Chondrocyte (in vitro differentiated cells): ENCODE data around the gene LRBA. TPM values are rescaled to one million over a fixed set of nuclear protein-coding genes. Genes with fewer than 3 reads are reported as not detected.

Experiments used
- DNase-seq: peaks from one replicate; pipeline ENCODE4 v3.0.0; 2021; ENCODE audit warnings: mixed read lengths, low spot score
- H3K27ac Mint-ChIP-seq: one replicate; pipeline ENCODE4 v1.8.0; 2021; ENCODE audit warnings: mild to moderate bottlenecking, moderate library complexity, mixed read lengths; ENCODE audit not compliant: unreplicated experiment
- H3K27me3 Mint-ChIP-seq: 2 replicates; pipeline ENCODE4 v1.8.0; 2021; ENCODE audit warnings: low read depth, mixed read lengths
- H3K36me3 Mint-ChIP-seq: 2 replicates; pipeline ENCODE4 v1.8.0; 2021; ENCODE audit warnings: low read depth, mixed read lengths
- H3K4me1 Mint-ChIP-seq: 2 replicates; pipeline ENCODE4 v1.8.0; 2021; ENCODE audit warnings: low read depth, mild to moderate bottlenecking, mixed read lengths
- H3K4me3 Mint-ChIP-seq: one replicate; pipeline ENCODE4 v1.8.0; 2021; ENCODE audit warnings: mild to moderate bottlenecking, moderate library complexity, mixed read lengths; ENCODE audit not compliant: unreplicated experiment
- H3K9me3 Mint-ChIP-seq: 2 replicates; pipeline ENCODE4 v1.8.0; 2021; ENCODE audit warnings: low read depth, mixed read lengths
- CTCF ChIP-seq: fragments of 200-600 bp; sonication (generic); IDR thresholded peaks from 2 replicates; pipeline ENCODE4 v1.5.0; 2021; ENCODE audit warnings: antibody characterized with exemption, mild to moderate bottlenecking, moderate library complexity
- total RNA-seq: library from RNA; stranded (reverse); gene quantifications from 3 replicates; pipeline ENCODE4 v1.2.1, GENCODE V29; 2021

Gene LRBA
- total RNA-seq, 1 donor from 2014 or later = 19.7 TPM

GRCh38 chr4:150248181-150248580 lies 766.9 kb downstream of the LRBA start:
- Mint-ChIP-seq H3K27me3 (no peaks in the 10 kb centered on the region), H3K27ac (no peak overlapping the region), H3K4me3 (no peak overlapping the region), H3K9me3 (no peaks in the 10 kb centered on the region), H3K36me3 (peaks cover 17% of the 10 kb centered on the region), H3K4me1 (peaks cover 30% of the 10 kb centered on the region)
- DNase-seq = no peak
- no peak for TF ChIP-seq CTCF

- no peaks in the 10 kb centered on the region for H3K27me3 Mint-ChIP-seq
- H3K36me3 Mint-ChIP-seq = peaks cover 15% of the 10 kb centered on the region
- H3K4me1 Mint-ChIP-seq = peaks cover 37% of the 10 kb centered on the region
- no peak for TF ChIP-seq CTCF
- no peak for DNase-seq
- H3K4me3 Mint-ChIP-seq = no peak overlapping the region
- H3K9me3 Mint-ChIP-seq = no peaks in the 10 kb centered on the region
- no peak overlapping the region for H3K27ac Mint-ChIP-seq
Measured at GRCh38 chr4:150247184-150247583, 767.9 kb downstream of the LRBA start.

- peaks cover 19% of the 10 kb centered on the region for H3K36me3 Mint-ChIP-seq
- DNase-seq = no peak
Measured at GRCh38 chr4:150244600-150244999, 770.5 kb downstream of the LRBA start.

GRCh38 chr4:150243932-150244331 lies 771.2 kb downstream of the LRBA start:
- no peak for TF ChIP-seq CTCF
- H3K4me1 Mint-ChIP-seq = peaks cover 57% of the 10 kb centered on the region
- peaks cover 19% of the 10 kb centered on the region for H3K36me3 Mint-ChIP-seq
- no peaks in the 10 kb centered on the region for H3K27me3 Mint-ChIP-seq
- no peak for DNase-seq
- H3K4me3 Mint-ChIP-seq = no peak overlapping the region
- H3K9me3 Mint-ChIP-seq = no peaks in the 10 kb centered on the region
- H3K27ac Mint-ChIP-seq = peak overlapping the region; percentile 82

More at GRCh38 chr4:150244600-150244999, 770.5 kb downstream of the LRBA start:
- Mint-ChIP-seq H3K9me3 (no peaks in the 10 kb centered on the region), H3K4me1 (peaks cover 51% of the 10 kb centered on the region), H3K27me3 (no peaks in the 10 kb centered on the region), H3K27ac (peak overlapping the region; percentile 82), H3K4me3 (no peak overlapping the region)
- TF ChIP-seq CTCF = no peak

GRCh38 chr4:150242820-150243458 lies 772.1 kb downstream of the LRBA start:
- no peaks in the 10 kb centered on the region for H3K9me3 Mint-ChIP-seq
- peaks cover 17% of the 10 kb centered on the region for H3K36me3 Mint-ChIP-seq
- TF ChIP-seq CTCF = peak; percentile 97
- no peak overlapping the region for H3K4me3 Mint-ChIP-seq
- H3K27ac Mint-ChIP-seq = peak overlapping the region; percentile 58
- peaks cover 67% of the 10 kb centered on the region for H3K4me1 Mint-ChIP-seq
- no peaks in the 10 kb centered on the region for H3K27me3 Mint-ChIP-seq
- no peak for DNase-seq
